ENCODE measurements around the gene ZNF346.

GRCh38 chr5:177018341-177018740 lies 4.2 kb upstream of the ZNF346 start:
- TF ChIP-seq POLR2A (IDR thresholded peaks at IDR 0.05; ENCODE audit: low read depth, low read length) (no peak), TAF1 (IDR thresholded peaks at IDR 0.05; ENCODE audit: borderline replicate concordance, low read depth, low read length) (no peak)

All from GM12892 (cell line).